ENCODE measurements around the gene MIF4GD. TPM values are rescaled to one million over a fixed set of nuclear protein-coding genes. Genes with fewer than 3 reads are reported as not detected.

The MIF4GD gene
- total and polyA plus RNA-seq, 9 of the 15 experiments (the other 6 are each of a cell fraction or from before 2014, with no cell fraction given) = 11.8 to 63.8 (median 28.1) TPM

GRCh38 chr17:75295201-75296158 lies 24.4 kb upstream of the MIF4GD start (continued):
- no peak for TF ChIP-seq RBM34 (IDR thresholded peaks at IDR 0.05; ENCODE audit: borderline replicate concordance, insufficient read depth, low read length)
- no peak for TF ChIP-seq ZNF518B (CRISPR knock-in tag; IDR thresholded peaks at IDR 0.05)
- no peak for TF ChIP-seq ZNF12 (CRISPR knock-in tag; IDR thresholded peaks at IDR 0.05)
- no peak for TF ChIP-seq ZNF282 (CRISPR knock-in tag; IDR thresholded peaks at IDR 0.05)
- TF ChIP-seq DEAF1 (CRISPR knock-in tag; IDR thresholded peaks at IDR 0.05) = no peak
- no peak for TF ChIP-seq TAF15 (IDR thresholded peaks at IDR 0.05; ENCODE audit: low read depth, low read length)
- 0 out of 2 replicates have a peak, but pooled peaks have one; percentile 17 for TF ChIP-seq SMAD4 (CRISPR knock-in tag; conservative IDR thresholded peaks at IDR 0.05)
- no peak for TF ChIP-seq ZNF277 (CRISPR knock-in tag; IDR thresholded peaks at IDR 0.05; ENCODE audit: borderline replicate concordance)
- peak; percentile 40 for TF ChIP-seq SOX6 (IDR thresholded peaks at IDR 0.05)
- TF ChIP-seq ZNF133 (CRISPR knock-in tag; IDR thresholded peaks at IDR 0.05) = no peak
- TF ChIP-seq HDGF (IDR thresholded peaks at IDR 0.05) = no peak
- no peak for TF ChIP-seq ATF2 (CRISPR knock-in tag; IDR thresholded peaks at IDR 0.05)
- TF ChIP-seq CBFA2T2 (conservative IDR thresholded peaks at IDR 0.05) = peak; percentile 55
- no peak for TF ChIP-seq MCM2 (IDR thresholded peaks at IDR 0.05; ENCODE audit: low read depth)
- TF ChIP-seq IRF9 (tag; IDR thresholded peaks at IDR 0.05) = no peak
- no peak for TF ChIP-seq SAFB (IDR thresholded peaks at IDR 0.05; ENCODE audit: borderline replicate concordance, low read depth, low read length)
- TF ChIP-seq MCM5 (IDR thresholded peaks at IDR 0.05; ENCODE audit: low read depth) = no peak
- no peak for TF ChIP-seq NR2C2 (CRISPR knock-in tag; IDR thresholded peaks at IDR 0.05)
- TF ChIP-seq NR2C2 (tag; IDR thresholded peaks at IDR 0.05) = peak; percentile 37; the same call in 1 of the 2 replicates
- no peak for TF ChIP-seq ZC3H8 (IDR thresholded peaks at IDR 0.05)

All from K562 (cell line).